ENCODE data around the gene KCNK1.

The KCNK1 gene

DNA sequence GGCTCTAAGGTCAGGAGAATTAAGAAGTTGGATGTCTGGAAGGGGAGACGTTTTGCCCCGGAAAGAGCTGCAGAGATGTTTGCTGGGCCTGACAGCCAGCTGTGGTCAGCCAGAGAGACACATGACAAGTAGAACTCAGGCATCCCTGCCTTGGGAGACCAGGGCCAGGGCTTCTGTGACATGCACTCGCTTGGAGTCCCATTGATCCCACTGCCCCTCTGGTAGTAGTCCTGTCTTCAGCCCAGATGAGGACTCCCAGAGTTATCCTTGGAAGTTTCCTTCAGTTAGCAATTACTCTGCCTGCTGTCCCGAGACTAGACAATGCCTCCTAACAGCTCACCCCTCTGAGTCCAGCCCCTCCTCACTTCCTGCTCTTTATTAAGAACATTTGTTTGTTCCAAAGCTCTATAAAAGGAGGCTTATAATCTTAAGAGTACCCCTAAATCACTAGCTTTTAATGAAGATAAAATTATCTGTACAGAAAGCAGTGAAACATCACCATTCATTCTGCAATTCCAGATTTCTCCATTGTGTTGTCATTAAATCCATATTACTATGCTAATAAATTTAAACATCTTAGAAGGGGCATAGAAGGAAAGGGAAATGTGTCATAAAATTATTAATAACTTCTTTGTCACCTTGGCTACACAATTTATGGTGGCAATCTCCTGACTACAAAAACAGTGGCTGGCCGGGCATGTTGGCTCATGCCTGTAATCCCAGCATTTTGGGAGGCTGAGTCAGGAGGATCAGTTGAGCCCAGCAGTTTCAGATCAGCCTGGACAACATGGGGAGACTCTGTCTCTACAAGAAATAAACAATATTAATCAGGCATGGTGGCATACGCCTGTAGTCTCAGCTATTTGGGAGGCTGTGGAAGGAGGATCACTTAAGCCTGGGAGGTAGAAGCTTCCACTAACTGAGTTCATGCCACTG is 94.2 kb downstream of the KCNK1 start:
- no peak for DNase-seq

DNA sequence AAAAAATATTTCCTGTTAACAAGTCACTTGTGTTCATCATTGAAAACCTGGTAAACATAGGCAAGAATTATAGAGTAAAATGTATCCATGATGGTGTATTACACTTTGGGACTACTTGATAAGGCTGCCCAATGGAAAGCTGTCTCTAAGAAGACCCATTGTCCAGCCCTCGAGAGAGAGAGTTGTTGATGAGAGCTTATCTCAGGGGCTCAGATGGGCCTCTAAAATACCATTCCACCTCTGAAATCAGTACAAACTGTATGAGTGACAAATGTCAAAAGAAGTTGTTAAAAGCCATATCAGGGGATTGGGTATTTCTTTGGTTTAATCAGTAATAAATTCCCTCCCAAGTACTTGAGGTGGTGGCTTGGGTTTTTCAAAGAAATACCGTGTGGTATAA is 96.1 kb downstream of the KCNK1 start:
- no peak for DNase-seq

DNA sequence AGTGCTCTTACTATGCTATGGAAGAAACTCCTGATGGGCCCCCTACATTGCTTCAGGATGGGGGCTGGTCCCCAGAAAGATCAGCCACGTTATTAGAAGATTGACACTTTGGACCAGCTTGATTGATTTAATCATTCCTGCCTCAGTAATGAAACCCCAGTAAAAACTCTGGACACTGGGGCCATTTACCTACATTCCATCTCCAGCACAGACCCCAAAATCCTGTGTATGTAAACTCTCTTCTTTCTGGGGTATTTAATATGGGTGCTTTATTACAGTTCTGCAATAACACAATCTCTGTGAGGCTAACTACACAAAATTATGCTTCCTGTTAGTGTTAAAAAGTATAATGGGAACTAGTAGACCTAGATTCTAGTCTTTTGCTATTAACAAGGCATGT is 96.6 kb downstream of the KCNK1 start:
- no peak for DNase-seq

DNA sequence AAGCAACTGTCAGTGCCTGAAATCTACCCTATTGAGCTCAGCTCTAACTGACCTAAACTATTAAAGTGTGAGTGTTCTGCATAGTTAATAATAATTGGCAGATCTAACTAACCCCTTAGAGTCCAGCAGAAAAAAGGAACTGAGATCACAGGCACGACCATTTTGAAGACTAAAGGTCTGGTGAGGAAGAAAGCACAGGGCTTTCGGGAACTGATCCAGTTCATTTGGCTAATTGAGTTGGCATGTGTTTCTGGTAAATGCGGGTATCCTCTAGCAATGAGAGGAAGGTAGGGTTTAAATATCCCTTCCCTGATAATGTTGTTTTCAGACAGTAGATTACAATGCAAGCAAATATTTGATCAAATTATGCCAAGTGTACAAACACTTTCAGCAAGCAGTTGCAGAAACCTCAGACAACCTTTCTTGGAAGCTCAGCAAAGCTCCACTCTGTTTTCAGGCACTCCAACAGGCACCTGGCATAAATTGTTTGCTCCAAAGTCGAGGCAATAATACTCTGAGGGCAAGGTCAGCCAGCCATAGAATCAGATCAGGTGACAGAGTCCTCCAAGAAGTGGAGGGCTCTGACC is 100.8 kb downstream of the KCNK1 start:
- no peak for DNase-seq

DNA sequence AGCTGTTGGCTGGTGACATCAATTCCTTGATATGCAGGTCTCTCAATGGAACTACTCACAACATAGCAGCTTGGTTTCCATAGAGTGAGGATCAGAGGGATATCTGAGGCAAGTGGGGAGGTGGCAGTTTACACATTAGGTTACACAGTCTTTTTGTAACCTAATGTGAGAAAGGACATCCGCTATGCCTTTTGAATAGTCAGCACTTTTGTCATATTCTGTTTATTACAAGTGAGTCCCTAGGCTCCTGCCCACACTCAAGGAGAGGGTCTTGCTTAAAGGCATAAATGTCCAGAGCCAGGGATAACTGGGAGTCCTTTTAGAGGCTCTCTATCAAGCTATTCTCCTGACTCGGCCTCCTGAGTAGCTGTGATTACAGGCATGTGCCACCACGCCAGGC is 104.2 kb downstream of the KCNK1 start:
- DNase-seq: no peak

DNA sequence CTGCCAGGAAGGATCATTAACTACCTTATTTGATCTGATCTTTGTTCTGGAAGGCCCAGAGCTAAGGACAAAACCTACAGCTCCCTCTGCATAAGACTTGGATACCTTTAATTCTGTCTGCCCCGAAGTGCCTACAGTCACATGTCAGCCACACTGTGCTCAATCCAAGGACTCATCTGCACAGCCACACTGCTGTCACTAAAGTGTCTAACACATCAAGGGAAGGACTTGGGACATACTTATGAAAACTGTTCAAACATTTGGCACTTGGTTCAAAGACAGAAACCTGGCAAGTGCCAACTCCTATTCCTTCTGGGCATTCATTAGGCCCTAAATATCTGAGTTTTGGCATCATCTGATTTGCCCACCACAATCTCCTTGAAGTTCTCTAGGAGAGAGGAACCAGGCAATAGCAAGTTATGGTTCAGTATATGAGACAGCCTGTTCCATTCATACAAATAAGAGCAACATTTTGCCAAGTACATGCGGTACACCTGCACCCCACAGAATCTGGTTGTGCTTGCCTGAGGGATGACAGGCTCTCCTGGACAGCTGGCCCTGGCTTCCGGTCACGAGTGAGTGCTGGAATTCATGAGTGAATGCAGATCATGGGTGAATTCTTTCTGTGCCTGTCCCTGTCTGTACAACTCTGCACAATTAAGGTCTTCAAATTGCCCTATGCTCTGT is 105.9 kb downstream of the KCNK1 start:
- no peak for DNase-seq

DNA sequence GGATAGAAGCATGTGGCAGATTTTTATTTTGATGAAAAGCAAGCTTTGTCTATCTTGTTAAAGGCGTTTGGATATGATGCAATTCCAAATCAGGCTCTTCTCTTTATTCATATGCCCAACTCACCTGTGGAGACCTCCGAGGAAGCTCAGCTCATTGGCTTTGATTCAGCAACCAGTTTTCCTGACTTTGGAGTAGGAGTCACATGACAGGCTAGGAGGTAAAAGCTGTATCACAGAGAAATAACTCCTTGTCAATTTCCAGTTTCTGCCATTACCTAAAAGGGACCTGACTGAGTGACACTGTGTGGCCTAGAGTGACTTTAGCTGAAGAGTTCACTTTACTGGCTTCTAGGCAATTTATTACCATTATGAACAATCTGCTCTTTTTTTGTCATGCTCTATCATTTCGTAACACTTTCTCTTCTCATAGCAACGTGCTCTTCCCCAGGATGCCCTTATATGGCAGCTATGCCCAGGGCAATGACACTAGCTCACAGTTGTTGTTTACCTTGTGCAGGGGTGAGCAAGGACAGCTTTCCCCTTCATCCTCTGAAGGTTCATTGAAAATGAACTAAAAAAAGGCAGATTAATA is 107.2 kb downstream of the KCNK1 start:
- no peak for DNase-seq
